ENCODE measurements around the gene KCTD3. TPM values are rescaled to one million over a fixed set of nuclear protein-coding genes. Genes with fewer than 3 reads are reported as not detected.

Gene KCTD3
- 1.3 TPM for polyA plus RNA-seq

- H3K36me3 Mint-ChIP-seq, result no peaks in the 10 kb centered on the region
- H3K9me3 Mint-ChIP-seq, result no peaks in the 10 kb centered on the region
- peak within 1 kb of the TSS; percentile 39 to 87 (median 46) for H3K27ac Mint-ChIP-seq
- peaks cover 9 to 17% (median 10%) of the 10 kb centered on the region in 3 donors for H3K4me1 Mint-ChIP-seq
- peak within 1 kb of the TSS; percentile 85 to 97 (median 92) for H3K4me3 Mint-ChIP-seq
- H3K27me3 Mint-ChIP-seq, result peaks cover 4% of the 10 kb centered on the region
Observed at GRCh38 chr1:215566556-215567490, at the start of gene KCTD3. Gene KCTD3, plus strand, starts transcription at chr1:215567304. Its CDS starts 382 bp downstream, at chr1:215567686.

- Mint-ChIP-seq H3K27me3 (peaks cover 2% of the 10 kb centered on the region), H3K4me1 (no peaks in the 10 kb centered on the region), H3K4me3 (no peak overlapping the region), H3K9me3 (peaks cover 1 to 10% (median 3%) of the 10 kb centered on the region in 3 donors), H3K36me3 (no peaks in the 10 kb centered on the region), H3K27ac (no peak overlapping the region)
Observed at GRCh38 chr1:215517441-215517891, 49.6 kb upstream of the KCTD3 start.

GRCh38 chr1:215518594-215518993 lies 48.5 kb upstream of the KCTD3 start:
- H3K27me3 Mint-ChIP-seq, result peaks cover 2% of the 10 kb centered on the region
- H3K27ac Mint-ChIP-seq, result no peak overlapping the region
- peaks cover 1 to 9% (median 2%) of the 10 kb centered on the region in 3 donors for H3K9me3 Mint-ChIP-seq
- H3K36me3 Mint-ChIP-seq, result no peaks in the 10 kb centered on the region
- H3K4me1 Mint-ChIP-seq, result no peaks in the 10 kb centered on the region
- no peak overlapping the region for H3K4me3 Mint-ChIP-seq

GRCh38 chr1:215521279-215521678 lies 45.8 kb upstream of the KCTD3 start:
- Mint-ChIP-seq H3K36me3 (no peaks in the 10 kb centered on the region), H3K27me3 (peaks cover 2% of the 10 kb centered on the region), H3K9me3 (peaks cover 0 to 1% (median 0%) of the 10 kb centered on the region in 3 donors), H3K4me3 (no peak overlapping the region), H3K27ac (no peak overlapping the region), H3K4me1 (no peaks in the 10 kb centered on the region)

DNA sequence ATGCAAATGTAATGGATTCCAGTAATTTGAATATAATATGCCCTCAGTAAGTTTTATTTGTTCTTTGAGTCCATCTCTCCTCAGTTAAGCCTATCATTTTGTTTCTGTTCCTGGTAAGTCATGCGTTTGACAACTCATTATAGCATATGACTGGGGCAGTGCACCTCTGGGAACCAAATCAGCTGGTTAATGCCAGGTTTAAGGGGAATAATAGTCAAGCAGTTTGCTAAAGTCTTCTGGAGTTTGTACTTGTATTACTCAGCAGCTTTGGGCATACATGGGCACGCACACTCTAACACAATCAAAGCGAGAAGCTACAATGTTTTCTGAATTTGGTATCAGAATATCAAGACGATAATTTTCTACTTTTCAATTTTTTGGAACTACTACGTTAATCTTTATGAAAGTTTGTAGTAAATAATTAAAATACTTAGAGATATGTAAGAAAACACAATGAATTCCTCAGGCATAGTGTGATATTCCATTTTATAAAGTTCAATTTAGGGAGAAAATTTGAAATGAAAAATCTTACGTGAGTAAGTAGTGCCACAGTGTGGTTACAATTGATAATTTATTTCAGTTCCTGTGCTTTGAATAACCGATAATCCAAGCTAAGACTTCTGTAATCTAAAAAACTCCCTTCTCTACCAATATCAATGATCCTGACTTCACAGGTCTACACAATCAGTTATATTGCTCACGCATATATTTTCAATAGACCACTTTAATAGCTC lies 43.8 kb upstream of the KCTD3 start:
- Mint-ChIP-seq H3K36me3 (no peaks in the 10 kb centered on the region), H3K27ac (no peak overlapping the region), H3K4me1 (no peaks in the 10 kb centered on the region), H3K27me3 (peaks cover 2% of the 10 kb centered on the region), H3K4me3 (no peak overlapping the region), H3K9me3 (no peaks in the 10 kb centered on the region)

DNA sequence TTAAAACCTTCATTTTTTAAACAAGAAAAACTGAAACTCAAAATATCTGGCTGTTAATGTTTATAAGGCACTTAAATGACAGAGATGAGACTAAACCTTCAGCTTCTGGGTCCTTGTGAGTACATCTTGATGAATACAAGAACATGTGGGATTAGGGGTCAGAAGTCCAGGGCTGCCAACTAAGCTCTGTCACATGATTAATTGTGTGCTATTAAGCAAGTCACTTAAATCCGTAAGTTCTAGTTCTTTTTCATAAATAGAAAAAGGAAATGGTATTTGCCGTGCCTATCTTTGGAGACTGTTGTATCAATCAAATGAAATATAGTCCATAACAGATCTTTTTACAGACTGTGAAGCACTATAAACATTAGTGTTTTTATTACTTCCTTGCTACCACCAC lies 43.2 kb upstream of the KCTD3 start:
- Mint-ChIP-seq H3K27me3 (peaks cover 2% of the 10 kb centered on the region), H3K9me3 (no peaks in the 10 kb centered on the region), H3K27ac (no peak overlapping the region), H3K4me3 (no peak overlapping the region), H3K36me3 (no peaks in the 10 kb centered on the region), H3K4me1 (no peaks in the 10 kb centered on the region)

DNA sequence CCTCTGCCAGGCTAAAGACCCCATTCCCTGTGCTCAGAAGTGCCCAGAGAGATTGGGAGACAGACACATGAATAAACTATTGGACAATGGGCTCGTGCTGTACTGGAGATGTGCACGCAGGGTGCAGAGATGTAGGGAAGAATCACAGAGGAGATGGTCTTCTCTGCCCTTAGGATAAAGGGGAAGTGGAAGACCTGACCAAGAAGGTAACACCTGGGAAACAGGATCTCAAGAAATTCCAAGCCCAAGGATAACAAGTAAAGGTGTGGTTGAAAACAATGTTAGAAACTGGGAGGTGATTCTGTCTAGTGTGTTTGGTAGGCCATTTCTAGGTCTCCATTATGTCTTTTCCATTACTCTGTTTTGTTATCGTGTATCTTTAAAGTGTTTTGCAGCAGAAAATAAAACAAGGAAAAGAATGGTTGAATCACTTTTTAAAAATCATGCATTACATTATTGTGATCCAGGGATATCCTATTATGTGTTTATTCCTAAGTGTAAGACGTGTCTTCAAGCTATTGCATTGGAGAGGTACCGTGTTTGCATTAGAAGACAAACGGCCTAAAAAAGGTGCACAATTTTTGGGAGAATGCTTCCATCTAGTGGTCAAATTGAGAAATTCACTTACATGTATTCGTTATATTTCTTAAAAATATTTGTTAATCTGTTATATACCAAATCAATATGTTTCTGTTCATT lies 40.8 kb upstream of the KCTD3 start:
- Mint-ChIP-seq H3K27me3 (peaks cover 1% of the 10 kb centered on the region), H3K4me3 (no peak overlapping the region), H3K27ac (no peak overlapping the region), H3K9me3 (no peaks in the 10 kb centered on the region), H3K4me1 (no peaks in the 10 kb centered on the region), H3K36me3 (no peaks in the 10 kb centered on the region)

DNA sequence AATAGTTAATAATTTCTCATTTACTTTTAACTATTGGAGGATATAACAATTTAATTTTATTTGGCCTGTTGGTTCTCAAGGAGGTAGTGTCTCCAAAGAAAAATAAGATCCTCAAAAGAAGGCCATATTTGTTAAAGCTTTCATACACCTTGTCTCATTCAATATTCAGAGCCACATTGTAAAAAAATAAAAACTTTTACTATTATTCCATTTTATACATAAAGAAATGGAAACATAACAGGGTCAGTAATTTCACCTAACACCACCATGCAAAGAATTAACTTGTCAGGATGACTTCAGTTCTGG lies 40.3 kb upstream of the KCTD3 start:
- H3K27ac Mint-ChIP-seq, result no peak overlapping the region
- no peak overlapping the region for H3K4me3 Mint-ChIP-seq
- H3K4me1 Mint-ChIP-seq, result no peaks in the 10 kb centered on the region
- no peaks in the 10 kb centered on the region for H3K36me3 Mint-ChIP-seq
- no peaks in the 10 kb centered on the region for H3K9me3 Mint-ChIP-seq
- peaks cover 1% of the 10 kb centered on the region for H3K27me3 Mint-ChIP-seq

DNA sequence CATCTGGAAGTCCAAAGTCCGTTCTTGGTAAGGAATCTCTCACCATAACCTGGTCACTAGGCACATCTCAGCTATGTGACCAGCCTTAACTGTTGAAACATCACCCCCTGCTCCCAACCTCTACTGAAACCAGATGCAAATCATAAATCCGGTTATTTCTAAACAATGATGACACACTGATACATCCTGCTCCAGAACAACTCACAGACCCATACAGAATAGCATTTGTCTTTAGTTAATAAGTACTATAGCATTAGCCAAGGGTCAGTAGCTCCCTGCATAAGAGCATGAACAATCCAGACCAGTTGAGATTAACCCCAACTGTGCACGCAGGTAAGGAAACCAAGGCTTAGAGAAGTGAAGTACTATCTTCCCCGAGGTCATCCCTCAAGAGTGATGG lies 38.0 kb upstream of the KCTD3 start:
- peak overlapping the region in 1 of 4 donors; percentile 56 for H3K4me3 Mint-ChIP-seq
- H3K27me3 Mint-ChIP-seq, result peaks cover 1% of the 10 kb centered on the region
- H3K36me3 Mint-ChIP-seq, result no peaks in the 10 kb centered on the region
- no peaks in the 10 kb centered on the region for H3K9me3 Mint-ChIP-seq
- no peaks in the 10 kb centered on the region for H3K4me1 Mint-ChIP-seq
- H3K27ac Mint-ChIP-seq, result no peak overlapping the region

DNA sequence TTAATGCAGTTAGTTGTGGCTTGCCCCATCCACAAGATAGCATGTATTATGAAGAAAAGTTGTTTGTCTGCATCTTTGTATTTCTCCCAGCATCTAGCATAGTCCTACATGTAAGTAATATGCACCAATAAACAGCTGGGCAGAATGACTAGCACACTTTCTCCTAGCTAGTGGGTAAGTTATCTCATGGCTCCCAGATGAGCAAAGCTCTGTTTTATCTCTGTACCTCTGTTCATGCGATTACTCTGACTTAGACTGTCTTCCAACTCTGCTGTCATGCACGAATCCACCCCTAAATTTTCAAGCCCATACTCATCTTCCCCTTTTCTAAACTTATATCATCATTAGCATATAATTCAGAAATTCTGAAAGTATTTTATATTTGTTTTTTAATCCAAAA lies 37.5 kb upstream of the KCTD3 start:
- no peaks in the 10 kb centered on the region for H3K9me3 Mint-ChIP-seq
- peaks cover 1% of the 10 kb centered on the region for H3K27me3 Mint-ChIP-seq
- no peak overlapping the region for H3K27ac Mint-ChIP-seq
- H3K4me1 Mint-ChIP-seq, result no peaks in the 10 kb centered on the region
- H3K36me3 Mint-ChIP-seq, result no peaks in the 10 kb centered on the region
- H3K4me3 Mint-ChIP-seq, result no peak overlapping the region

DNA sequence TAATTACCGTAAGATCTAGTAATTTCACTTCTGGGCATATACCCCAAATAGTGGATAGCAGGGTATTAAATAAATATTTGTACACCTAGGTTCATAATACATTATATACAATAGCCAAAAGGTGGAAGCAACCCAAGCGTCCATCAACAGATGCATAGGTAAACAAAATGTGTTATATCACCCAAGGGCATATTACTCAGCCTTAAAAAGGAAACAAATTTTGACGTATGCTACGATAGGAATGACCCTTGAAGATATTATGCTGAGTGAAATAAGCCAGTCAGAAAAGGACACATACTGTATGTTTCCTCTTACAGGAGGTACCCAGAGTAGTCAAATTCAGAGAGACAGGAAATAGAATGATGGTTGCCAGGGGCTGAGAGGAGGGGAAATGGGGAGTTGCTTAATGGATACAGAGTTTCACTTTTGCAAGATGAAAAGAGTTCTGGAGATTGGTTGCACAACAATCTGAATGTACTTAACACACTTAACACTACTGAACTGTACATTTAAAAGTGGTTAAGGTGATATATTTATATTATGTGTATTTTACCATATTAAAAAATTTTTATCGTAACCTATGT lies 36.6 kb upstream of the KCTD3 start:
- no peak overlapping the region for H3K4me3 Mint-ChIP-seq
- no peaks in the 10 kb centered on the region for H3K4me1 Mint-ChIP-seq
- H3K27ac Mint-ChIP-seq, result no peak overlapping the region
- H3K36me3 Mint-ChIP-seq, result no peaks in the 10 kb centered on the region
- H3K9me3 Mint-ChIP-seq, result no peaks in the 10 kb centered on the region
- H3K27me3 Mint-ChIP-seq, result peaks cover 2% of the 10 kb centered on the region

DNA sequence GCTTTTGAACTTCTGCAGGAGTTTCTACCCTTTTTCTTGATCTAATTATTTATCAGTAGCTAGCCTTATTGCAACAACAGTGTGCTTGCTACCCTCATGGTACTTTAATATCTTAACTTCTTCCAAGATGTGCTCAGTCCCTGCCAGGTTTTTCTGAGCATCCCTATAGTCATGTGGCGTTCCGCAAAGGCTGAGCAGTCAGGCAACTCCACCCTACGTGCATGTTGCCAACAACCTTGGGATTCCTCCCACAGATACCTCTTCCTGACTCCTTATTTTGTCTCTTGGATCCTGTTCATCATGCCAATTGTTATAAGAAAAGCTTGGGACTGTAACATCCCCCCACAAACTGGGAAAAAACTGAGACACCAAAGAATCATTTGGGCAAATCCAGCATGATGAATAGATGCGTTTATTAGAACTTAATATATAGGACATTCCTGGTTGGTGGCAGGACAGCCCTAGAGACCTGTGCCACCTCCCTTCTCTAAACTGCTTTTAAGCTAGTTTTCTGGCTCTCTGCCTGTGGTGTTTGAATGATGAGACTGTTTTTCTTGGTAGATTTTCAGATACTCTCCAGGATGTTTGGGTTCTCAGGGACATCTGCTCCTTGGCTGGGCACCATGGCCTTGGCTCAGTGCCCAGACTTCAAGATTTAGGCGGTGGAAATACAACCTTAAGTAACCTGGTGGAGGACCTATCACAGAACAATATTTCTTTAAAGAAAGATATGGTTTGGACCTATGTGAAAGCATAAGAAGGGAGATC lies 27.1 kb upstream of the KCTD3 start:
- Mint-ChIP-seq H3K27me3 (peaks cover 2% of the 10 kb centered on the region), H3K4me1 (no peaks in the 10 kb centered on the region), H3K4me3 (no peak overlapping the region), H3K27ac (no peak overlapping the region), H3K9me3 (peaks cover 0 to 2% (median 0%) of the 10 kb centered on the region in 3 donors), H3K36me3 (no peaks in the 10 kb centered on the region)

DNA sequence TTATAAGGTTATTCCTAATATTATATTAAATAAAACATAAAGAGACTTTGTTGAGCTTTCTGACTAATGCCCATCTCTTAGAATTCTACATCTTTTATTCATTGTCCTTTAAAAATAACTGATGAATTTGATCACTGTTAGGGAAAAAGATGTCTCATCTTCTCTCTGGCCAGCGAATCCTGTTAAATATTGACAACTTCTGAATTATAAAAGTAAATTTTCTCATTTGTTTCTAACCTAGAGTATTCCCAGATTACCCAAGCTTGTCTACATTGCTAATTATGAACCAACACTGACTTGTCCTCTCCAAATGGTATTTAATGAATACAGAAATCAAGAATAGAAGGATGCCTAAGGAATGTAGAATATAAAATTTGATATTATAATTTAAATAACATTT lies 24.8 kb upstream of the KCTD3 start:
- Mint-ChIP-seq H3K36me3 (no peaks in the 10 kb centered on the region), H3K27ac (no peak overlapping the region), H3K4me3 (no peak overlapping the region), H3K9me3 (peaks cover 0 to 2% (median 0%) of the 10 kb centered on the region in 3 donors), H3K27me3 (peaks cover 2% of the 10 kb centered on the region), H3K4me1 (no peaks in the 10 kb centered on the region)

GRCh38 chr1:215543191-215543606 lies 23.9 kb upstream of the KCTD3 start:
- no peaks in the 10 kb centered on the region for H3K36me3 Mint-ChIP-seq
- H3K9me3 Mint-ChIP-seq, result peaks cover 0 to 2% (median 0%) of the 10 kb centered on the region in 3 donors
- H3K27ac Mint-ChIP-seq, result no peak overlapping the region
- H3K4me1 Mint-ChIP-seq, result no peaks in the 10 kb centered on the region
- peaks cover 2% of the 10 kb centered on the region for H3K27me3 Mint-ChIP-seq
- H3K4me3 Mint-ChIP-seq, result no peak overlapping the region

Measured in IgD-negative memory B cell (primary cell).